Stomach smooth muscle (tissue), 2 donors: ENCODE results near the gene SMARCE1.
"Not testable (repeated sequence)": the region's sequence is repeated elsewhere in the genome, so short reads cannot be mapped to it uniquely, and the experiment has no call there.

Experiments used
- H3K27ac ChIP-seq: one replicate; pipeline ENCODE4 v1.7.0; 2013; ENCODE audit warnings: mild to moderate bottlenecking, low read length, inconsistent platforms
- H3K27me3 ChIP-seq, 2 donors: one replicate each; pipeline ENCODE4 v1.7.0; 2013; ENCODE audit warnings: low read length in 2 of 2; ENCODE audit not compliant: insufficient read depth in 2 of 2, control insufficient read depth in 1 of 2
- H3K36me3 ChIP-seq, 2 donors: one replicate each; pipeline ENCODE4 v1.7.0; 2013; ENCODE audit warnings: low read length in 2 of 2; ENCODE audit not compliant: control insufficient read depth in 2 of 2, insufficient read depth in 2 of 2
- H3K4me1 ChIP-seq: one replicate; pipeline ENCODE4 v1.7.0; 2013; ENCODE audit warnings: low read length; ENCODE audit not compliant: control insufficient read depth, insufficient read depth
- H3K4me3 ChIP-seq, 2 donors: one replicate each; pipeline ENCODE4 v1.7.0; 2013; ENCODE audit warnings: low read length in 2 of 2
- H3K9ac ChIP-seq, 2 donors: one replicate each; pipeline ENCODE4 v1.7.0; 2013; ENCODE audit warnings: low read length in 2 of 2, mild to moderate bottlenecking in 1 of 2
- H3K9me3 ChIP-seq, 2 donors: one replicate each; pipeline ENCODE4 v1.7.0; 2013; ENCODE audit warnings: low read length in 2 of 2; ENCODE audit not compliant: control insufficient read depth in 2 of 2
- donor health status: healthy.
- donor health status: Pancreatic carcinoma.

Gene SMARCE1

GRCh38 chr17:40584950-40585349 lies 62.7 kb downstream of the SMARCE1 start:
- H3K4me1 ChIP-seq, H3K27ac ChIP-seq, H3K27me3 ChIP-seq, H3K9me3 ChIP-seq, H3K36me3 ChIP-seq, H3K4me3 ChIP-seq, H3K9ac ChIP-seq: not testable (repeated sequence)

GRCh38 chr17:40582328-40582901 lies 65.2 kb downstream of the SMARCE1 start:
- H3K9ac ChIP-seq, result no peak overlapping the region
- H3K27ac ChIP-seq, result no peak overlapping the region
- peaks cover 0 to 2% of the 10 kb centered on the region in 2 donors for H3K27me3 ChIP-seq
- H3K9me3 ChIP-seq, result no peaks in the 10 kb centered on the region
- no peak overlapping the region for H3K4me3 ChIP-seq
- H3K4me1 ChIP-seq, result no peaks in the 10 kb centered on the region
- H3K36me3 ChIP-seq, result no peaks in the 10 kb centered on the region

GRCh38 chr17:40580140-40580539 lies 67.5 kb downstream of the SMARCE1 start:
- H3K27me3 ChIP-seq, result peaks cover 0 to 2% of the 10 kb centered on the region in 2 donors
- H3K27ac ChIP-seq, result no peak overlapping the region
- H3K4me1 ChIP-seq, result no peaks in the 10 kb centered on the region
- H3K4me3 ChIP-seq, result no peak overlapping the region
- no peaks in the 10 kb centered on the region for H3K9me3 ChIP-seq
- no peaks in the 10 kb centered on the region for H3K36me3 ChIP-seq
- H3K9ac ChIP-seq, result no peak overlapping the region

GRCh38 chr17:40579471-40579870 lies 68.1 kb downstream of the SMARCE1 start:
- Histone ChIP-seq H3K9me3 (no peaks in the 10 kb centered on the region), H3K9ac (no peak overlapping the region), H3K4me3 (no peak overlapping the region), H3K4me1 (no peaks in the 10 kb centered on the region), H3K36me3 (no peaks in the 10 kb centered on the region), H3K27me3 (peaks cover 0 to 2% of the 10 kb centered on the region in 2 donors), H3K27ac (no peak overlapping the region)

GRCh38 chr17:40577611-40578065 lies 70.0 kb downstream of the SMARCE1 start:
- peaks cover 0 to 2% of the 10 kb centered on the region in 2 donors for H3K27me3 ChIP-seq
- no peak overlapping the region for H3K27ac ChIP-seq
- no peak overlapping the region for H3K9ac ChIP-seq

GRCh38 chr17:40576113-40576740 lies 71.4 kb downstream of the SMARCE1 start:
- no peak overlapping the region for H3K27ac ChIP-seq
- no peaks in the 10 kb centered on the region for H3K36me3 ChIP-seq
- no peak overlapping the region for H3K9ac ChIP-seq
- H3K4me1 ChIP-seq, result no peaks in the 10 kb centered on the region
- H3K27me3 ChIP-seq, result peaks cover 0 to 2% of the 10 kb centered on the region in 2 donors
- no peaks in the 10 kb centered on the region for H3K9me3 ChIP-seq
- no peak overlapping the region for H3K4me3 ChIP-seq

More at GRCh38 chr17:40577611-40578065, 70.0 kb downstream of the SMARCE1 start:
- Histone ChIP-seq H3K9me3 (no peaks in the 10 kb centered on the region), H3K4me3 (no peak overlapping the region), H3K36me3 (no peaks in the 10 kb centered on the region), H3K4me1 (no peaks in the 10 kb centered on the region)
